NOMO-1 (cell line): Measurements from ENCODE around the gene KCNMB2.
"Not testable (repeated sequence)": the region's sequence is repeated elsewhere in the genome, so short reads cannot be mapped to it uniquely, and the experiment has no call there.

Experiments
- DNase-seq, 2 experiments: peaks; one replicate each; lab custom pipeline; 2025; ENCODE audit not compliant: unreplicated experiment in 2 of 2; lab: John Stamatoyannopoulos, UW

The KCNMB2 gene

GRCh38 chr3:178847190-178847589 is 311.0 kb downstream of the KCNMB2 start:
- no peak for DNase-seq

DNA sequence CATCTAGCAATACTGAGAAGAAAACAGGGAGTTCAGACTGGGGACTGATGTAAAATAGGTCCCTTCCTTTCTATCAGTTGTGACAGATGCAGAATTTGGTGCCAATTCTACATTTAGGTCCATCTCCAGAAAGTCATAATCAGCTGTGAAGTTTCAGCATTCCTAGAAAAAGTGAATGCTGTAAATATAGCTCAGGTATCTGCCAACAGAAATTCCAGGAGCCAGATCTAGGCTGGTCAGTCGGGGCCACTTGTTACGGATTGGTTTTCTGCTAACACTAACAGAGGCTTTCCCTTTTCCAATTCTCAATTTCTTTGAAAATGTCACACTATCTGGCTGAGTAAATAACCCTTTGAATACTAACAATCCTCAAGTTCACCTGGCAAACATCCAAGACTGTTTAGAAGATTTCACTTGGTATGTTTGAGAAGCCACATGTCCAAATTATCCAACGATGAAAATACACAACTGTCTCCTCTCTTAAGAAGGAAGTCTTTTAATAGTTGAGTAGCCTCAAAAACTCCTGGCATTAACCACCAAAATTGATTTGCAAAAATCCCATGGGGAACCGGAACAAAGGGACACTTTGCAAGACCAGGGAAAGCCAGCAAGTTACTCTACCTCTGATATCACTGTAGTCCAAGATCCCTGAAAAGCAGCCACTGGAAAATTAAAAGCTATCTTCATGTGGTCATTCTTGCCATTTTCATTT is 313.1 kb downstream of the KCNMB2 start:
- no peak for DNase-seq

DNA sequence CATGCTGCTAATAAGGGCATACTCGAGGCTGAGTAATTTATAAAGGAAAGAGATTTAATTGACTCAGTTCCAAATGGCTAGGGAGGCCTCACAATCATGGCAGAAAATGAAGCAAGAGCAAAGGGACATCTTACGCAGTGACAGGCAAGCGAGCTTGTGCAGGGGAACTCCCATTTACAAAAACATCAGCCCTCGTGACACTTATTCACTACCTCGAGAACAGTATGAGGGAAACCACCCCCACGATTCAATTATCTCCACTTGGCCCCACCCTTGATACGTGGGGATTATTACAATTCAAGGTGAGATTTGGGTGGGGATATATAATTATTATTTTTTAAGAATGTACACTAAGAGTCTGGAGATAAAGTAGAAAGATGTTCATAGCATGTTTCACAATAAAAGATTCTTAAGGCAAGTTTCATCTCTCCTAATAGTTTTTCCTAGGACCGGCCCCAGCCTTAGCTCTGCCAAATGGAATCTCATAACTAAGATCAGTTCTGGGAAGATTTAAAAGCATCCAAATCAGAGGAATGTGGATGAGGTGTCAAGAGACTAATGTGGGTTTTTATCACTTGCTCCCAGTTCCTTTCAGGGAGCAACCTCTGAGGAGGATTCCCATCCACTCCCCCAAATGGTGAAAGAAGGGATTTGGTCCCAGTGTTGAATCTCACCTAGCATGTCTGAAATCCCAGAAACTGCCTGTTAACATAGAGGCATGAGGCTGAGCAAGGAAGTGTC is 314.4 kb downstream of the KCNMB2 start:
- DNase-seq = no peak

GRCh38 chr3:178851564-178851963 is 315.3 kb downstream of the KCNMB2 start:
- DNase-seq = no peak

GRCh38 chr3:178856804-178857203 is 320.6 kb downstream of the KCNMB2 start:
- no peak for DNase-seq

DNA sequence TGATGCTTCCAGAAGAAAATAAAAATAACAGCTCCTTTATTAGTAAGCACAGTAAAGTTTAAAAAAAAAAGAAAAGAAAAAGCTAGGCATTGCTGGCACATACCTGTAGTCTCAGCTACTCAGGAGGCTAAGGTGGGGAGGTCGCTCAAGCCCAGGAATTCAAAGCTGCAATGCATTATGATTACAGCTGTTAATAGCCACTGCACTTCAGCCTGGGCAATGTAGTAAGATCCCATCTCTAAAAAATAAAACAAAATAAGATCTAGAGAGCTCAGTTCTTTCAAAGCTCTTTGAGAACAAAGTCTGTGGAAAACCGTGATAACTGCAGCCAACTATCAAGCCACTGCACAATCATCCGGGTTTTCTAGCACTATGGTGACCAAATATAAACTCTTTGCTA is 323.1 kb downstream of the KCNMB2 start:
- no peak for DNase-seq

GRCh38 chr3:178859900-178860436 is 323.7 kb downstream of the KCNMB2 start:
- DNase-seq = not testable (repeated sequence)

- DNase-seq = no peak
Measured at GRCh38 chr3:178868681-178869080, 332.4 kb downstream of the KCNMB2 start.

DNA sequence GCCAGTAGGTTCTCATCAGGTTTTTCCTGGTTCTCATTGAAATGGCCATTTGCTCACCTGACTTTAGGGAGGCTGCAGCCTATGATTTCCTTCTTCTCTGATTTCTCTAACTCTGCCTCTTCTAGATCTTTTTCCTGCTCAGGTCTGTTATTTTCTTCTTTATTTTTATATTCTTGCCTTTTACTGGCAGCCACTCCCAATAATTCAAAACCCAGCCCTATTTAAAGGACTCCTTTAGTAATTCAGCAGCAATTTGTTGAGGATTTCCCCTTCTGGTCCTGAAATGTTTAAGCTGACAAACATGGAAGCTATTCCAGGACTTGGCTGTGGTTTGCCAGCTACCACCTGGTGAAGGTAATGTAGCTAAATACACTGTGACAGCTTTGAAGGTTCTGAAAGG is 333.8 kb downstream of the KCNMB2 start:
- no peak for DNase-seq

- DNase-seq = no peak
Measured at GRCh38 chr3:178875157-178875556, 338.9 kb downstream of the KCNMB2 start.

DNA sequence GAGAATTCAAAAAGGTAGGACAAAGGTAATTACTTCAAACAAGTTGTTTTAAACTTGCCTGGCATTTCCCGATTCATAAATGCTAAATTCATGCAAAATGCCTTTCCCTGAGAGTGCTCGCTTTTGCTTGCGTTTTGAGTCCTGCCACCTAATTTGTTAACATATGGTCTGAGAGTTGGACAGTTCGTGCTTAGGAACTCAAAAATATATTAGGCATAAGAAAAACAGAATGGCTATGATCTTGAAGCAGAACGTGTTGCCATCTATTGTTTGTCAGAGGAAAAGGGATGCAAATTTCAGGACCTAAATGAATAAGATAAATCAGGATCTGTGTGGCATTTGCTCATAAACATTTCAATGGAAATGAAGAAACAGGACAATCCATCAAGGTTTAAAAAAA is 339.6 kb downstream of the KCNMB2 start:
- DNase-seq = no peak

DNA sequence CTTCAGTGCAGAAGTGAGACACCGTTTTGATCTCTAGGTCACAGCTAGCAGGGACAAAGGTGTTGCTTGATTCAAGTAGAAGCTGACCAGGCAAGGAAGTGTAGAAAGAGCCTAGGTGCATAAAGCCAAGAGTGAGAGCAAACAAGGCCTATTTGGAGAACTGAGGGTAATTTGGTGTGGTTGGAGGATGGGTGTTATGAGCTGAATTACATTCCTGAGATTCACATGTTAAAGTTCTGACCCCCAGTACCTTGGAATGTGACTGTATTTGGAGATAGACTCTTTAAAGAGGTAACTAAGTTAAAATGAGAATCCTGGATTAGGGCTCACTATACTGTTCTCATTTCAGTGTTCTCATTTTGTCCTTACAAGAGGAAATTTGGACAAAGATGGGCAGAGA is 344.0 kb downstream of the KCNMB2 start:
- DNase-seq = no peak
